Epithelial cell of proximal tubule (primary cell): Measurements from ENCODE around the gene KIRREL3. TPM values are rescaled to one million over a fixed set of nuclear protein-coding genes. Genes with fewer than 3 reads are reported as not detected.

Source experiments
- DNase-seq: peaks from one replicate; pipeline ENCODE4 v3.0.0-alpha.2; 2011; ENCODE audit warnings: low read depth
- H3K4me3 ChIP-seq: 2 replicates; pipeline ENCODE4 v1.5.1; 2011; ENCODE audit warnings: low read depth, mild to moderate bottlenecking, low read length
- total RNA-seq: library from RNA; depleted of rRNA; stranded (reverse); fragments of >200 nt; gene quantifications from 2 replicates; pipeline ENCODE4 v1.2.3, GENCODE V29; 2015
- TF ChIP-seq, protein P1 (sequence below): conservative IDR thresholded peaks from 2 replicates; pipeline ENCODE4 v1.5.1; 2012; ENCODE audit warnings: low read depth, mild to moderate bottlenecking, low read length

The KIRREL3 gene
- total RNA-seq, result 3.8 and 5.1 TPM in 2 replicates

GRCh38 chr11:127000291-127000968 lies at the start of gene KIRREL3:
TSS of gene KIRREL3 (minus strand) at chr11:127000770.
- TF ChIP-seq, protein P1, sequence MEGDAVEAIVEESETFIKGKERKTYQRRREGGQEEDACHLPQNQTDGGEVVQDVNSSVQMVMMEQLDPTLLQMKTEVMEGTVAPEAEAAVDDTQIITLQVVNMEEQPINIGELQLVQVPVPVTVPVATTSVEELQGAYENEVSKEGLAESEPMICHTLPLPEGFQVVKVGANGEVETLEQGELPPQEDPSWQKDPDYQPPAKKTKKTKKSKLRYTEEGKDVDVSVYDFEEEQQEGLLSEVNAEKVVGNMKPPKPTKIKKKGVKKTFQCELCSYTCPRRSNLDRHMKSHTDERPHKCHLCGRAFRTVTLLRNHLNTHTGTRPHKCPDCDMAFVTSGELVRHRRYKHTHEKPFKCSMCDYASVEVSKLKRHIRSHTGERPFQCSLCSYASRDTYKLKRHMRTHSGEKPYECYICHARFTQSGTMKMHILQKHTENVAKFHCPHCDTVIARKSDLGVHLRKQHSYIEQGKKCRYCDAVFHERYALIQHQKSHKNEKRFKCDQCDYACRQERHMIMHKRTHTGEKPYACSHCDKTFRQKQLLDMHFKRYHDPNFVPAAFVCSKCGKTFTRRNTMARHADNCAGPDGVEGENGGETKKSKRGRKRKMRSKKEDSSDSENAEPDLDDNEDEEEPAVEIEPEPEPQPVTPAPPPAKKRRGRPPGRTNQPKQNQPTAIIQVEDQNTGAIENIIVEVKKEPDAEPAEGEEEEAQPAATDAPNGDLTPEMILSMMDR, result no peak
- H3K4me3 ChIP-seq, result peak within 1 kb of the TSS; percentile 68
- no peak for DNase-seq

DNA sequence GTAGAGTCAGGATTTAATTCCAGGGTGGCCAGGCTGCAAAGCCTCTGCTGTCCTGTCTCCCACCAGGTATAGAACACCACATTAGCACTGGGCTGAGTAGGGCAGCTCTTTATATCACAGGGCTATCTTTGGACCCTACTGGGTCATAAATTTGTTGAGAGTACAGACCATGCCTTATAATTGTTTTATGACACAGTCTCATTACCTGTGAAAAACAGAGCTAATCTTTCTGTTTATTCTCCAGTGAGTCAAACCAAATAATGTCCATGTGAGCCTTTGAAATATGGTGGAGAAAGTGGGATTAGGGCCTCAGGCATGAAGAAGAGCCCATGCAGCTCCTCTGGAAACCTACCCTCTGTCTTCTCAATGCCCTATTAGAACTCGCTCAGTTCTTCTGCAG lies 49.6 kb upstream of the KIRREL3 start:
- TF ChIP-seq, protein P1, result no peak
- no peak for DNase-seq
- H3K4me3 ChIP-seq, result no peak overlapping the region

DNA sequence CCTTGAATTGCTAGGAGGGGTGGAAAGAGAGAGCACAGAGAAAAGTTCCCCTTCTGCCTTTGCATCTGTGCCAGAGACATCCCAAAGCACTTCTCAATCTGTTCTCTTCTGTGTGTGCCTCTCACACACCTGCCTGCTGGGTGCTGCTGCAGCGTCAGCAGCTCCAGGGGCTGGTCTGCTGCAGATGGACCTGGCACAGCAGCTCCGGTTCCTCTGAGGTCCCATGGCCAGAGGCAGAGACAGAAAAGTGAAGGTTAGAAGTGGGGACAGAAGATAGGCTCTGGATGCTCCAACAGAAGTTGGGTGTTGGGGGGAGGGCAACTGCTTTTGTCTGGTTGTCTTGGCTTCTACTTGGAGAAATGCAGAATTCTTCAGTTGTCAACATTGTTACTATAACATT lies 48.9 kb upstream of the KIRREL3 start:
- TF ChIP-seq, protein P1, result no peak
- DNase-seq, result no peak
- no peak overlapping the region for H3K4me3 ChIP-seq

DNA sequence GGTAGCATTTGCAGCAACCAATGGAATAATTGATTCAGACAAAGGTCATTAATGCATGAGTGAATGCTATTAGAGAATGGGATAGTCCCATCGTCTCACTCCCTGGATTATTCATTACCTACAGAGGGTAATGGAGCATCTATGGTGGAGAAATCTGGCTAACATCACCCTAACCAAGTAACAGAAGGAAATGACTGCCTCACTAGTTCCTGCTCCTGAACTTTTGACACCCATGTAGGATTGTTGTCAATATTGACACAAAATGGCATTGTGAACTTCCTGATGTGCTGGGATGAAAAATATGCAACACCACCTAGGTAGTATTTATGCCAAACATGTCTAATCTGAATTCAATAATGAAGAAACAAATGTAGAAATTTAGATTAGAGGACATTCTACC lies 44.0 kb upstream of the KIRREL3 start:
- DNase-seq, result peak; percentile 54
- no peak overlapping the region for H3K4me3 ChIP-seq
- TF ChIP-seq, protein P1, result no peak

DNA sequence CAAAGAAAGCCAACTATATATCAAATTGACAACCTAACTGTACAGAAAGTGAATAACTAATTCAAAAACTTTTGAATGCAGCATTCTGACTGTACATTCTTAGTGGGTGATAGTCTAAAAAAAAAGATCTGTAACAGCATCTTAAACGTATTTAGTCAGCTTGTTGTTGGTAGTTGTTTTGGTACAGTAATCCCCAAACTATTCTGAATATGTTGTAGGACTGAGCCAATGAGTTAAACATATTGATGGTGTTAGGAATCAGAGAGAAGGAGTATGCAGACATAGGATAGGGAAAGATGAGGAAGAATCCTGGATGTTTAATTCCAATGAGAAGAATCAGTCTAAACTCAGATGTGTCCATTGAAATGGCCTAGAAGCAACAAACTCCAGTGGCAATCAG lies 41.9 kb upstream of the KIRREL3 start:
- no peak overlapping the region for H3K4me3 ChIP-seq
- TF ChIP-seq, protein P1, result no peak
- DNase-seq, result no peak

DNA sequence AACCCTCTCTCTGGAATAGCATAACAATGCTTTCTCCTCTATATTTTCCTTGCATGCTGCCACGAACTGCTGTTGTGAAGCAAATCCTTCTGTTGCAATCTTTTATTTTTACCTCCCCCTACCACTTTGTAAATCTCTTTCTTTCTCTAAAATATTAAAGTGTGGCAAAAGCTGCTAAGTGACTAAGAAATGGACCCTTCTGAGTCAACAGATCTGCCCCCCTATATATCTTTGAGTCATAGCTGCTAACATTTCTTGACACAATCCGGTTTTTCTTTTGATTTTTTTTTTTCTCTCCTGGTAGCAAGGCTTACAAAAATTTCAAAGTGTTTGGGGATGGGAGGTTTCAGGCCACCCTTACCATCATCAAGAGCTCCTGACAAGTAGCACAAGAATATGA lies 39.0 kb upstream of the KIRREL3 start:
- no peak for DNase-seq
- H3K4me3 ChIP-seq, result no peak overlapping the region
- TF ChIP-seq, protein P1, result no peak

DNA sequence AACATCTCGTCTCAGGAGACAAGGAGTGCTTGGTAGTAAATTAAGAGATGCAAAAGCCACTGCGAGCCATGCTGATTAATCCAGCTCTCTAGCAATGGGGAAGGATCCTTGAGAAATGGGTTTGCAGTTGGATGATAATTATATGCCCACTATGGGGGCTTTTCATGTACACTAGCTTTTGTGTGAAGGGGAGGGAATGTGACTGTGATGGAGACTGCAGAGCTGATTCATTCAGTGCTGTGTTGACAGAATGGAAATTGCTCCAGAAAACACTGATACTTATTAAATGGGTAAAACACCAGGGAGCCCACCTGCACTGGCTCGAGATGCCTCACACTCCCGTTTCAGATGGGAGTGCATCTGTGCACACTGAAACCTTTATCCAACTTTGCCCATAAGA lies 37.0 kb upstream of the KIRREL3 start:
- TF ChIP-seq, protein P1, result no peak
- DNase-seq, result no peak
- no peak overlapping the region for H3K4me3 ChIP-seq
